GM12878 (cell line): ENCODE measurements around the gene TEPSIN. TPM values are rescaled to one million over a fixed set of nuclear protein-coding genes. Genes with fewer than 3 reads are reported as not detected.

Source experiments
- ATAC-seq: fragments of 200-7000 bp; cut with Tn5 transposase; 3 replicates; pipeline ENCODE4 v1.9.1; 2020; ENCODE audit warnings: mild to moderate bottlenecking, moderate library complexity
- BruUV-seq: library from RNA; stranded (reverse); fragments of 400-500 nt; replicated peaks from 2 replicates; lab custom pipeline; 2021; lab: Mats Ljungman, UMichigan
- CTCF ChIA-PET: fragments of 300-600 bp; sonication (Branson Sonifier 250); formaldehyde crosslinking; extraction: SDS; loops from one replicate; lab custom pipeline; 2021; ENCODE audit warnings: inconsistent platforms; lab: Yijun Ruan, JAX
- POLR2A ChIA-PET: fragments of 350-600 bp; formaldehyde crosslinking; extraction: SDS; loops from one replicate; lab custom pipeline; 2021; ENCODE audit warnings: inconsistent platforms; lab: Charles Lee
- RAD21 ChIA-PET: fragments of 300-600 bp; sonication (Branson Sonifier 250); formaldehyde crosslinking; loops from one replicate; lab custom pipeline; 2023; ENCODE audit warnings: antibody characterized with exemption; ENCODE audit not compliant: unreplicated experiment; lab: Charles Lee
- SMC1A ChIA-PET: fragments of 300-600 bp; sonication (Branson Sonifier 250); formaldehyde crosslinking; loops from one replicate; lab custom pipeline; 2023; ENCODE audit not compliant: unreplicated experiment, uncharacterized antibody; lab: Charles Lee
- DNase-seq: peaks from one replicate; pipeline ENCODE4 v3.0.0-alpha.2; 2011; ENCODE audit warnings: low read depth, low spot score
- FAIRE-seq: peaks from 3 replicates; lab custom pipeline; 2011; peaks lifted over from hg19 to GRCh38; lab: Jason Lieb, UNC
- H2AFZ ChIP-seq: 2 replicates; pipeline ENCODE4 v1.6.0; 2011; ENCODE audit warnings: low read depth, low read length, control low read depth; ENCODE audit not compliant: control insufficient read depth
- H3K27ac ChIP-seq: 2 replicates; pipeline ENCODE4 v1.5.1; 2011; ENCODE audit warnings: control low read depth; ENCODE audit not compliant: control insufficient read depth, insufficient read depth
- H3K27me3 ChIP-seq, 2 experiments: replicated peaks in 1 of 2; 2 replicates each; pipeline versions ENCODE4 v1.6.0 to v1.6.1; 2011; ENCODE audit warnings: low read length in 1 of 2; ENCODE audit not compliant: control insufficient read depth in 2 of 2, insufficient read depth in 2 of 2
- H3K36me3 ChIP-seq, 2 experiments: 2 replicates each; pipeline ENCODE4 v1.5.1; 2011; ENCODE audit warnings: low read length in 1 of 2; ENCODE audit not compliant: control insufficient read depth in 2 of 2, insufficient read depth in 2 of 2
- H3K4me1 ChIP-seq: 2 replicates; pipeline ENCODE4 v1.6.1; 2011; ENCODE audit warnings: mild to moderate bottlenecking, low read length, moderate library complexity, mixed read lengths; ENCODE audit not compliant: control insufficient read depth, insufficient read depth
- H3K4me2 ChIP-seq: 2 replicates; pipeline ENCODE4 v1.6.0; 2011; ENCODE audit warnings: control low read depth; ENCODE audit not compliant: control insufficient read depth, insufficient read depth
- H3K4me3 ChIP-seq: fragments of 200-600 bp; sonication (generic); 2 replicates; pipeline ENCODE4 v1.5.1; 2016
- H3K79me2 ChIP-seq: 2 replicates; pipeline ENCODE4 v1.6.0; 2011; ENCODE audit warnings: low read length; ENCODE audit not compliant: control insufficient read depth, insufficient read depth
- H3K9ac ChIP-seq: 2 replicates; pipeline ENCODE4 v1.8.0; 2011; ENCODE audit warnings: low read length, control low read depth, mixed read lengths; ENCODE audit not compliant: control insufficient read depth, insufficient read depth
- H3K9me3 ChIP-seq: replicated peaks from 3 replicates; pipeline ENCODE4 v1.5.1; 2011; ENCODE audit warnings: mild to moderate bottlenecking, low read length; ENCODE audit not compliant: control insufficient read depth, insufficient read depth
- H4K20me1 ChIP-seq: 2 replicates; pipeline ENCODE4 v1.6.0; 2011; ENCODE audit not compliant: control insufficient read depth, insufficient read depth
- BACH1 ChIP-seq: fragments of 450-650 bp; IDR thresholded peaks from 2 replicates; pipeline ENCODE4 v1.6.1; 2017; ENCODE audit warnings: mild to moderate bottlenecking, borderline replicate concordance
- CHD2 ChIP-seq: IDR thresholded peaks from 2 replicates; pipeline ENCODE4 v1.6.1; 2011; ENCODE audit warnings: low read depth, low read length, improper control_type of control experiment, borderline replicate concordance
- DPF2 ChIP-seq: fragments of 450-650 bp; IDR thresholded peaks from 2 replicates; pipeline ENCODE4 v1.6.1; 2017; ENCODE audit warnings: mild to moderate bottlenecking
- FOS ChIP-seq: IDR thresholded peaks from 3 replicates; pipeline ENCODE4 v1.6.1; 2011; ENCODE audit warnings: borderline replicate concordance; ENCODE audit not compliant: insufficient read length; ENCODE audit errors: extremely low read depth
- FOXM1 ChIP-seq: IDR thresholded peaks from 2 replicates; pipeline ENCODE4 v1.6.1; 2012; ENCODE audit warnings: low read depth, mild to moderate bottlenecking, inconsistent platforms, low read length, moderate library complexity
- HSF1 ChIP-seq: fragments of 150-350 bp; IDR thresholded peaks from 2 replicates; pipeline ENCODE4 v1.6.1; 2014; ENCODE audit warnings: mild to moderate bottlenecking, low read depth, low read length
- KLF5 ChIP-seq: fragments of 450-650 bp; IDR thresholded peaks from 2 replicates; pipeline ENCODE4 v1.6.1; 2014; ENCODE audit warnings: mild to moderate bottlenecking; ENCODE audit not compliant: partially characterized antibody
- MEF2B ChIP-seq: fragments of 450-650 bp; IDR thresholded peaks from 2 replicates; pipeline ENCODE4 v1.6.1; 2018; ENCODE audit warnings: mild to moderate bottlenecking, moderate library complexity; ENCODE audit not compliant: partially characterized antibody, poor library complexity, severe bottlenecking
- MLLT1 ChIP-seq: fragments of 450-650 bp; IDR thresholded peaks from 2 replicates; pipeline ENCODE4 v1.6.1; 2016; ENCODE audit warnings: mild to moderate bottlenecking
- MTA3 ChIP-seq: IDR thresholded peaks from 2 replicates; pipeline ENCODE4 v1.6.1; 2012; ENCODE audit warnings: low read length, inconsistent platforms, borderline replicate concordance
- RCOR1 ChIP-seq: conservative IDR thresholded peaks from 2 replicates; pipeline ENCODE4 v1.6.1; 2012; ENCODE audit warnings: low read depth, low read length, improper control_type of control experiment
- RELB ChIP-seq: fragments of 450-650 bp; IDR thresholded peaks from 2 replicates; pipeline ENCODE4 v1.6.1; 2017; ENCODE audit warnings: low read depth, mild to moderate bottlenecking, moderate library complexity
- RUNX3 ChIP-seq: IDR thresholded peaks from 2 replicates; pipeline ENCODE4 v1.6.1; 2012; ENCODE audit warnings: low read length, inconsistent platforms
- SIN3A ChIP-seq: IDR thresholded peaks from 2 replicates; pipeline ENCODE4 v1.6.1; 2012; ENCODE audit warnings: low read depth, low read length, improper control_type of control experiment
- STAT1 ChIP-seq: fragments of 450-650 bp; conservative IDR thresholded peaks from 2 replicates; pipeline ENCODE4 v1.6.1; 2014; ENCODE audit warnings: antibody characterized with exemption, mild to moderate bottlenecking
- WGBS: methylation state at CpG from one replicate; pipeline ENCODE4 v1.1.6; 2016; ENCODE audit warnings: low lambda C conversion rate; ENCODE audit not compliant: insufficient replicate concordance, insufficient coverage; ENCODE audit errors: missing lambda C conversion rate; 5-methylcytosine and 5-hydroxymethylcytosine counted together
- in situ Hi-C: fragments of 300-500 bp; cut with MboI; formaldehyde crosslinking; loops from 9 replicates; pipeline ENCODE4 v1.14.3; 2018; ENCODE audit warnings: mixed read lengths
- intact Hi-C: fragments of 100-400 bp; cut with micrococcal nuclease; formaldehyde crosslinking; loops from one replicate; pipeline ENCODE4 v1.14.2; 2022; ENCODE audit not compliant: unreplicated experiment
- polyA plus RNA-seq, 11 experiments: library from polyadenylated mRNA; depleted of rRNA in 4 of 11; unstranded in 6 of 11; stranded (reverse) in 5 of 11; fragments of >200 nt; fragmentation: Nextera tagmentation in 4 of 11; fragmentation: Illumina TruSeq in 1 of 11; extraction: Ambion mirVana in 4 of 11; extraction: Trizol in 1 of 11; gene quantifications; 1 replicate in 1 of 11; 2 replicates in 10 of 11; pipeline versions ENCODE4 v1.2.1 to v1.2.3, GENCODE V29; 2011 to 2016; ENCODE audit warnings: inconsistent platforms in 2 of 11, missing spikeins in 2 of 11, low read depth in 1 of 11
- total RNA-seq, 4 experiments: library from RNA; depleted of rRNA in 3 of 4; stranded (reverse); fragments of >200 nt in 3 of 4; fragmentation: Illumina TruSeq in 1 of 4; extraction: Trizol in 1 of 4; gene quantifications; 2 replicates each; pipeline versions ENCODE4 v1.2.1 to v1.2.3, GENCODE V29; 2013 to 2021
- TF ChIP-seq, protein P1 (sequence below): fragments of 450-650 bp; IDR thresholded peaks from 2 replicates; pipeline ENCODE4 v1.6.1; 2017; ENCODE audit warnings: mild to moderate bottlenecking

TEPSIN gene
- total and polyA plus RNA-seq, 10 of the 15 experiments (the other 5 are each of a cell fraction or from before 2014, with no cell fraction given) = 0.87 to 36.7 (median 5.3) TPM

- peak; percentile 98 for FAIRE-seq
- TF ChIP-seq CHD2 = peak; percentile 96
- peak; percentile 98 for TF ChIP-seq DPF2
- 0 out of 2 replicates have a peak, but pooled peaks have one; percentile 25 for TF ChIP-seq RELB
- 0 out of 2 replicates have a peak, but pooled peaks have one; percentile 16 for TF ChIP-seq MLLT1
- peak; percentile 11 for TF ChIP-seq MEF2B
- peak; percentile 86 for TF ChIP-seq FOS
- peak; percentile 24; the same call in 1 of the 2 replicates for TF ChIP-seq BACH1
- TF ChIP-seq RUNX3 = no peak
- TF ChIP-seq, protein P1, sequence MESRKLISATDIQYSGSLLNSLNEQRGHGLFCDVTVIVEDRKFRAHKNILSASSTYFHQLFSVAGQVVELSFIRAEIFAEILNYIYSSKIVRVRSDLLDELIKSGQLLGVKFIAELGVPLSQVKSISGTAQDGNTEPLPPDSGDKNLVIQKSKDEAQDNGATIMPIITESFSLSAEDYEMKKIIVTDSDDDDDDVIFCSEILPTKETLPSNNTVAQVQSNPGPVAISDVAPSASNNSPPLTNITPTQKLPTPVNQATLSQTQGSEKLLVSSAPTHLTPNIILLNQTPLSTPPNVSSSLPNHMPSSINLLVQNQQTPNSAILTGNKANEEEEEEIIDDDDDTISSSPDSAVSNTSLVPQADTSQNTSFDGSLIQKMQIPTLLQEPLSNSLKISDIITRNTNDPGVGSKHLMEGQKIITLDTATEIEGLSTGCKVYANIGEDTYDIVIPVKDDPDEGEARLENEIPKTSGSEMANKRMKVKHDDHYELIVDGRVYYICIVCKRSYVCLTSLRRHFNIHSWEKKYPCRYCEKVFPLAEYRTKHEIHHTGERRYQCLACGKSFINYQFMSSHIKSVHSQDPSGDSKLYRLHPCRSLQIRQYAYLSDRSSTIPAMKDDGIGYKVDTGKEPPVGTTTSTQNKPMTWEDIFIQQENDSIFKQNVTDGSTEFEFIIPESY = no peak
- no peak for TF ChIP-seq HSF1
- TF ChIP-seq KLF5 = peak; percentile 56
- no peak for TF ChIP-seq STAT1
- no peak for TF ChIP-seq RCOR1
- TF ChIP-seq FOXM1 = no peak
- peak; percentile 29; the same call in 1 of the 2 replicates for TF ChIP-seq SIN3A
- no peak for TF ChIP-seq MTA3
These were observed 15.7 kb downstream of the TEPSIN start, which contains the start of gene CEP131 for GRCh38 chr17:81222906-81223761. TSS of gene CEP131 (minus strand) at chr17:81222965. CDS start at chr17:81220056, 2,909 bp downstream.

More at GRCh38 chr17:81222906-81223761, 15.7 kb downstream of the TEPSIN start, which contains the start of gene CEP131:
- Histone ChIP-seq H3K27me3 (no peaks in the 10 kb centered on the region), H3K4me1 (peaks cover 14% of the 10 kb centered on the region), H3K36me3 (no peaks in the 10 kb centered on the region), H3K27ac (peak within 1 kb of the TSS; percentile 43; the same call in 1 of the 2 replicates), H4K20me1 (no peaks in the 10 kb centered on the region), H3K9ac (peak within 1 kb of the TSS; percentile 62), H3K79me2 (peaks cover 3% of the 10 kb centered on the region), H2AFZ (peak within 1 kb of the TSS; percentile 90), H3K4me2 (peak within 1 kb of the TSS; percentile 93), H3K9me3 (no peaks in the 10 kb centered on the region), H3K4me3 (peak within 1 kb of the TSS; percentile 96)
- in situ Hi-C loops (no loop called here), intact Hi-C loops (no loop called here)
- peak; percentile 99 for ATAC-seq
- SMC1A ChIA-PET = interaction anchor here (0.6 to 1.1 kb wide), 3 partner anchors 9 to 262 kb away, joined by 3 read pairs; no protein-coding TSS in a partner anchor
- no TSS peak for BruUV-seq
- WGBS = under 1% methylated on average over 66 of the region's 79 CpGs
- peak; percentile 85 for DNase-seq
- POLR2A ChIA-PET = interaction anchor here (0.5 to 1.3 kb wide), 3 partner anchors 16 to 765 kb away, joined by 4 to 18 read pairs (median 8); partner anchors contain the start of genes NDUFAF8, SLC38A10 and TEPSIN
- RAD21 ChIA-PET = interaction anchor here (0.8 to 1.2 kb wide), 4 partner anchors 16 to 292 kb away, joined by 3 to 18 read pairs (median 4); partner anchors contain the start of genes NDUFAF8 and TEPSIN
- CTCF ChIA-PET = interaction anchor here (0.7 to 1.3 kb wide), 5 partner anchors 15 to 121 kb away, joined by 3 read pairs; partner anchors contain the start of genes NDUFAF8 and TEPSIN
